HG03045 (cell line): ENCODE data around the gene SMAD2.

Source experiments
- ATAC-seq: cut with Tn5 transposase; IDR thresholded peaks from one replicate; pipeline ENCODE4 v1.9.1; 2021; ENCODE audit warnings: mild to moderate bottlenecking, moderate library complexity; ENCODE audit not compliant: unreplicated experiment

SMAD2 gene

GRCh38 chr18:47898696-47899095, 31.8 kb downstream of the SMAD2 start:
- ATAC-seq: no peak

- no peak for ATAC-seq
Measured at GRCh38 chr18:47898055-47898454, 32.4 kb downstream of the SMAD2 start.

- ATAC-seq: no peak
Measured at GRCh38 chr18:47895565-47896250, 34.8 kb downstream of the SMAD2 start.

- ATAC-seq: no peak
Measured at GRCh38 chr18:47893939-47894699, 36.3 kb downstream of the SMAD2 start.

- no peak for ATAC-seq
Measured at GRCh38 chr18:47893047-47893446, 37.4 kb downstream of the SMAD2 start.

- ATAC-seq: no peak
Measured at GRCh38 chr18:47888156-47888555, 42.3 kb downstream of the SMAD2 start.

- no peak for ATAC-seq
Measured at GRCh38 chr18:47887227-47887626, 43.2 kb downstream of the SMAD2 start.

GRCh38 chr18:47883771-47884413, 46.6 kb downstream of the SMAD2 start:
- ATAC-seq: no peak

- ATAC-seq: no peak
Measured at GRCh38 chr18:47882641-47883040, 47.8 kb downstream of the SMAD2 start.

- no peak for ATAC-seq
Measured at GRCh38 chr18:47881752-47882455, 48.6 kb downstream of the SMAD2 start.

- ATAC-seq: no peak
Measured at GRCh38 chr18:47881042-47881441, 49.4 kb downstream of the SMAD2 start.

- ATAC-seq: no peak
Measured at GRCh38 chr18:47877892-47878291, 52.6 kb downstream of the SMAD2 start.

- no peak for ATAC-seq
Measured at GRCh38 chr18:47876813-47877212, 53.6 kb downstream of the SMAD2 start.

GRCh38 chr18:47873625-47874024, 56.8 kb downstream of the SMAD2 start:
- ATAC-seq: no peak

GRCh38 chr18:47872426-47872825, 58.0 kb downstream of the SMAD2 start:
- no peak for ATAC-seq

GRCh38 chr18:47871288-47871687, 59.2 kb downstream of the SMAD2 start:
- no peak for ATAC-seq

- no peak for ATAC-seq
Measured at GRCh38 chr18:47870605-47871004, 59.9 kb downstream of the SMAD2 start.

- no peak for ATAC-seq
Measured at GRCh38 chr18:47868744-47869143, 61.7 kb downstream of the SMAD2 start.

GRCh38 chr18:47865183-47865582, 65.3 kb downstream of the SMAD2 start:
- ATAC-seq: no peak

GRCh38 chr18:47863041-47863440, 67.4 kb downstream of the SMAD2 start:
- ATAC-seq: no peak

- ATAC-seq: no peak
Measured at GRCh38 chr18:47858607-47859006, 71.9 kb downstream of the SMAD2 start.
